Lung (tissue), 12 donors: ENCODE measurements around the gene ZNF100. TPM values are rescaled to one million over a fixed set of nuclear protein-coding genes. Genes with fewer than 3 reads are reported as not detected.

Source experiments
- ATAC-seq: fragments of 200-7000 bp; cut with Tn5 transposase; one replicate; pipeline ENCODE4 v1.9.1; 2020; ENCODE audit warnings: moderate number of reproducible peaks; ENCODE audit not compliant: insufficient read depth, low FRiP score
- DNase-seq, 3 donors: peaks; one replicate each; pipeline ENCODE4 v3.0.0-alpha.2; 2013 to 2017
- H3K27ac ChIP-seq, 2 donors: one replicate each; pipeline ENCODE4 v1.5.1; 2013; ENCODE audit warnings: mild to moderate bottlenecking in 2 of 2, moderate library complexity in 2 of 2, control low read depth in 1 of 2, inconsistent platforms in 1 of 2, low read depth in 1 of 2, low read length in 1 of 2
- H3K27me3 ChIP-seq, 3 donors: one replicate each; pipeline ENCODE4 v1.5.1; 2013; ENCODE audit warnings: low read length in 2 of 3; ENCODE audit not compliant: control insufficient read depth in 3 of 3, insufficient read depth in 3 of 3
- H3K36me3 ChIP-seq, 4 donors: one replicate each; pipeline ENCODE4 v1.5.1; 2013; ENCODE audit warnings: low read length in 4 of 4, mild to moderate bottlenecking in 1 of 4, moderate library complexity in 1 of 4; ENCODE audit not compliant: control insufficient read depth in 4 of 4, insufficient read depth in 4 of 4
- H3K4me1 ChIP-seq, 5 donors: one replicate each; pipeline ENCODE4 v1.5.1; 2013; ENCODE audit warnings: low read length in 5 of 5, mild to moderate bottlenecking in 2 of 5, moderate library complexity in 1 of 5; ENCODE audit not compliant: control insufficient read depth in 5 of 5, insufficient read depth in 5 of 5
- H3K4me3 ChIP-seq: one replicate; pipeline ENCODE4 v1.5.1; 2013; ENCODE audit warnings: mild to moderate bottlenecking, control low read depth, moderate library complexity
- H3K9ac ChIP-seq, 2 donors: one replicate each; pipeline ENCODE4 v1.5.1; 2013; ENCODE audit warnings: low read length in 2 of 2, control low read depth in 1 of 2; ENCODE audit not compliant: insufficient read depth in 1 of 2
- H3K9me3 ChIP-seq, 4 donors: one replicate each; pipeline ENCODE4 v1.5.1; 2013; ENCODE audit warnings: low read length in 3 of 4, mild to moderate bottlenecking in 1 of 4, moderate library complexity in 1 of 4; ENCODE audit not compliant: control insufficient read depth in 4 of 4, insufficient read depth in 3 of 4
- WGBS, 2 donors: extraction: QIAGEN DNeasy Blood & Tissue Kit; methylation state at CpG; one replicate each; pipeline ENCODE4 v1.1.7; 2013; 5-methylcytosine and 5-hydroxymethylcytosine counted together
- polyA plus RNA-seq, 2 donors: library from polyadenylated mRNA; stranded (reverse); fragments of 200-250 nt; gene quantifications; one replicate each; pipeline ENCODE4 v1.2.1, GENCODE V29; 2013
- total RNA-seq, 2 donors: library from RNA; depleted of rRNA in 1 of 2; stranded (reverse); fragments of >200 nt in 1 of 2; gene quantifications; one replicate each; pipeline ENCODE4 v1.2.1, GENCODE V29; 2014 to 2021
- TF ChIP-seq, protein P1 (sequence below): IDR thresholded peaks from 2 replicates; pipeline ENCODE4 v1.5.1; 2012; ENCODE audit warnings: mild to moderate bottlenecking; ENCODE audit errors: control extremely low read depth, extremely low read depth
- donor health status: control.
- donor health status: control.
- donor health status: Bipolar disorder and iron deficiency.
- donor health status: healthy.
- donor health status: DM: yes; HTN: yes; CAD: no.

Gene ZNF100
- total and polyA plus RNA-seq, 4 donors, result 2.7 to 27.3 (median 7.6) TPM

DNA sequence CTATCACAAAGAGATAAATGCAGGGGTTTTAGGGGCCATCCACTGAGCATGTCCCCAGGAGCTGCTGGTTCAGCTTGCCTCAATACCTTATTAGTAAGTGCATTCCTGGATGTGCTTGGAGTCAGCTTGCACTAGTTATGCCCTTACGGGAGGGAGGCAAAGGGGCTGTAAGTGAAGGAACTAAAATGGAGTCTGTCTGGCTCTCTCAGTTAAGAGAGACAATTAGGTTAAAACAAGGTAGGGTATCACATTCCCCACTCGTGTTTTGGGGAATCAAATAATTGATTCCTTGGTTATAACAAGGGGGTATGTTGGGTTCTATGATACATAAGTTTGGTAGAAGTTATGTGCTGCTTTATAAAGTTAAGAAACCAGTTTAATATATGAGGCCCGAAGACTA, 78.9 kb downstream of the ZNF100 start:
- WGBS, 2 donors, result 78 to 85% methylated on average over 3 of the region's 3 CpGs
- H3K27ac ChIP-seq, result no peak overlapping the region
- ATAC-seq (no peak), DNase-seq (no peak)
- no peaks in the 10 kb centered on the region for H3K4me1 ChIP-seq
- peaks cover 0 to 2% (median 0%) of the 10 kb centered on the region in 4 donors for H3K9me3 ChIP-seq
- H3K4me3 ChIP-seq, result no peak overlapping the region
- no peaks in the 10 kb centered on the region for H3K27me3 ChIP-seq
- TF ChIP-seq, protein P1, sequence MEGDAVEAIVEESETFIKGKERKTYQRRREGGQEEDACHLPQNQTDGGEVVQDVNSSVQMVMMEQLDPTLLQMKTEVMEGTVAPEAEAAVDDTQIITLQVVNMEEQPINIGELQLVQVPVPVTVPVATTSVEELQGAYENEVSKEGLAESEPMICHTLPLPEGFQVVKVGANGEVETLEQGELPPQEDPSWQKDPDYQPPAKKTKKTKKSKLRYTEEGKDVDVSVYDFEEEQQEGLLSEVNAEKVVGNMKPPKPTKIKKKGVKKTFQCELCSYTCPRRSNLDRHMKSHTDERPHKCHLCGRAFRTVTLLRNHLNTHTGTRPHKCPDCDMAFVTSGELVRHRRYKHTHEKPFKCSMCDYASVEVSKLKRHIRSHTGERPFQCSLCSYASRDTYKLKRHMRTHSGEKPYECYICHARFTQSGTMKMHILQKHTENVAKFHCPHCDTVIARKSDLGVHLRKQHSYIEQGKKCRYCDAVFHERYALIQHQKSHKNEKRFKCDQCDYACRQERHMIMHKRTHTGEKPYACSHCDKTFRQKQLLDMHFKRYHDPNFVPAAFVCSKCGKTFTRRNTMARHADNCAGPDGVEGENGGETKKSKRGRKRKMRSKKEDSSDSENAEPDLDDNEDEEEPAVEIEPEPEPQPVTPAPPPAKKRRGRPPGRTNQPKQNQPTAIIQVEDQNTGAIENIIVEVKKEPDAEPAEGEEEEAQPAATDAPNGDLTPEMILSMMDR, result no peak
- no peaks in the 10 kb centered on the region for H3K36me3 ChIP-seq
- no peak overlapping the region for H3K9ac ChIP-seq

- no peak overlapping the region for H3K27ac ChIP-seq
- WGBS, 2 donors, result 24 to 42% methylated on average over 3 of the region's 3 CpGs
- no peak for DNase-seq
- no peak overlapping the region for H3K4me3 ChIP-seq
- H3K36me3 ChIP-seq, result no peaks in the 10 kb centered on the region
- H3K9me3 ChIP-seq, result peaks cover 0 to 16% (median 1%) of the 10 kb centered on the region in 4 donors
- TF ChIP-seq, protein P1, result no peak
- H3K9ac ChIP-seq, result no peak overlapping the region
- H3K27me3 ChIP-seq, result peaks cover 0 to 3% (median 0%) of the 10 kb centered on the region in 3 donors
- ATAC-seq, result no peak
- H3K4me1 ChIP-seq, result no peaks in the 10 kb centered on the region
These were observed 86.7 kb downstream of the ZNF100 start for GRCh38 chr19:21680671-21681070.

DNA sequence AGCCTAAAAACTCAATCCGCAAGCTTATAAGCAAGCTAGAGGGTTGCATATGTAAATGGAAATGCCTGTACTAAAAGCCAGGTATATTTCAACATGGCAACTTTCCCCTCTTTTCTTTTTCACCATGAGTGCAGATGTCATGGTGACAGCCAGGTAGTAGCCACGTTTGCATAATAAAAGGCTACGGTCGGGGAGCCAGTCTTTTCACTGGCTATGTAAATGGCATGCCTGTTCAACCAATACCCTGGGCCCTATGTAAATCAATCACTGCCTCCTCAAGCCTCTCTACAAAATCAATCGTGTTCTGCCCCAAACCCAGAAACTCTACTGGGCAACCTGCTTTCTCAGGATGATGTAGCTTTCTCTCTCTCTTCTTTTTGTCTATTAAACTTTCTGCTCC, 87.4 kb downstream of the ZNF100 start:
- Histone ChIP-seq H3K9me3 (peaks cover 0 to 16% (median 1%) of the 10 kb centered on the region in 4 donors), H3K27ac (no peak overlapping the region), H3K9ac (no peak overlapping the region), H3K4me3 (no peak overlapping the region), H3K27me3 (peaks cover 0 to 3% (median 0%) of the 10 kb centered on the region in 3 donors), H3K4me1 (no peaks in the 10 kb centered on the region), H3K36me3 (no peaks in the 10 kb centered on the region)
- 80 to 86% methylated on average over 5 of the region's 5 CpGs for WGBS, 2 donors
- ATAC-seq (no peak), DNase-seq (no peak)
- TF ChIP-seq, protein P1, result no peak

GRCh38 chr19:21677696-21678418, 89.5 kb downstream of the ZNF100 start:
- DNase-seq (no peak), ATAC-seq (no peak)
- 48 to 50% methylated on average over 38 of the region's 38 CpGs for WGBS, 2 donors
- H3K9ac ChIP-seq, result no peak overlapping the region
- H3K4me1 ChIP-seq, result no peaks in the 10 kb centered on the region
- H3K36me3 ChIP-seq, result no peaks in the 10 kb centered on the region
- TF ChIP-seq, protein P1, result no peak
- no peak overlapping the region for H3K27ac ChIP-seq
- H3K9me3 ChIP-seq, result peaks cover 0 to 16% (median 0%) of the 10 kb centered on the region in 4 donors
- peaks cover 0 to 3% (median 0%) of the 10 kb centered on the region in 3 donors for H3K27me3 ChIP-seq
- no peak overlapping the region for H3K4me3 ChIP-seq
